Activated CD4-positive, alpha-beta T cell treated with anti-CD3 and anti-CD28 coated beads for 24 hours (primary cell): ENCODE data around the gene TNC.

Experiments
- DNase-seq, 2 donors: peaks; one replicate each; pipeline ENCODE4 v3.0.0-alpha.2; 2020; ENCODE audit warnings: low read depth in 2 of 2

TNC gene

DNA sequence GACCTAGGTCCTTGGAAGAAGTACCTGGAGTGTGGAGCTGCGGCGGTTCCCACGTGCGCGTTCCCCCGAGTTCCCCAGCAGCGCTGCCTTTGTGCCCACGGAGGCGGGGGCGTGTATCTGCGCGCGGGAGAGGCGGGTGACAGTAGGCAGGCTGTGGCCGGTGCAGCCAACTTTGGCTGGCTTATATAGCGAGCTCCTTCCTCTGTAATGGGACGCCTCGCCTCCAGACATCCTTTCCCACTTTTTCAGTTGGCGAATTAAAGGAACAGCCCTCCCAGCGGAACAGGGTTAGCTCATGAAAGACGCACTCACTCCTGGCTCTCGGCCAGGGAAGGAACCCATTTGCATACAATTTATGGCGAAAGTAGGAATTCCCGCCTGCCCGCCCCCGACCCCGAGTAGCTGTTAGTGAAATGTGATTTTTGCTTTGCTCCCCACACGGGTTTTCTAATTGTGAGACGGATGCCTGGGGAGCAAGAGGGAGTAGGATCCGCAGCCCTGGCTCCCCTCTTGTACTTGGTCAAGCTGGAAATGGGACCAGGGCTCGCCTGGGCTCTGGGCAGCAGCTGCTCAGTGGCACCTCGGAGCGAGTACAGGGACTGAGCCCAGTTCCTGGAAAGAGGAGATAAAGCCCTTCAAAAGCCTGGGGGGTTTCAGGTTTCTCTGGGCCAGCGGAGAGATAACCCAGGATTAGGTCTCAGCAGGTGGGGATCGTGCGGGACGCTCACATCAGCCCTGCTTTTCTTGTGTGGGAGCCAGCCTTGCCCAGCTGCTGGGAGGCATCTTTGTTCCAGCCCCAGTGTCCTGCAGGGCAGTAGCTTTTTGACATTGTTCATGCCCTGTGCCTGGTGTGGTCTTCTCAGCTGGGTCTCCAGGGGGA lies at the start of gene TNC:
Gene TNC, minus strand, starts transcription at position 159 of the 880 bp plus-strand sequence. CDS start 27,139 bp downstream, outside the sequence.
- no peak for DNase-seq

- no peak for DNase-seq
These were observed 49.2 kb upstream of the TNC start for GRCh38 chr9:115167175-115167574.

- DNase-seq, result no peak
These were observed 47.3 kb upstream of the TNC start for GRCh38 chr9:115165233-115165632.

- DNase-seq, result no peak
These were observed 46.6 kb upstream of the TNC start for GRCh38 chr9:115164511-115164974.

DNA sequence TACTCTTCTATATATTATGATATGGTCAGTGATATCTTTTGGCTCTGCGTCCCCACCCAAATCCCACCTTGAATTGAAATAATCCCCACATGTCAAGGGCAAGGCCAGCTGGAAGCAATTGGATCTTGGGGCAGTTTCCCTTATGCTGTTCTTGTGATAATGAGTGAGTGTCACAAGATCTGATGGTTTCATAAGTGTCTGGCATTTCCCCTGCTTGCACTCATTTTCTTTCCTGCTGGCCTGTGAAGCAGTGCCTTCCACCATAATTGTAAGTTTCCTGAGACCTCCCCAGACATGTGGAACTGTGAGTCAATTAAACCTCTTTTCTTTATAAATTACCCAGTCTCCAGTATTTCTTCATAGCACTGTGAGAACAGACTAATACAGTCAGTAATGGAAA lies 45.0 kb upstream of the TNC start:
- DNase-seq, result no peak

- no peak for DNase-seq
These were observed 43.5 kb upstream of the TNC start for GRCh38 chr9:115161446-115161845.

GRCh38 chr9:115158661-115159481 lies 40.9 kb upstream of the TNC start:
- DNase-seq, result no peak

GRCh38 chr9:115157245-115157674 lies 39.3 kb upstream of the TNC start:
- no peak for DNase-seq

DNA sequence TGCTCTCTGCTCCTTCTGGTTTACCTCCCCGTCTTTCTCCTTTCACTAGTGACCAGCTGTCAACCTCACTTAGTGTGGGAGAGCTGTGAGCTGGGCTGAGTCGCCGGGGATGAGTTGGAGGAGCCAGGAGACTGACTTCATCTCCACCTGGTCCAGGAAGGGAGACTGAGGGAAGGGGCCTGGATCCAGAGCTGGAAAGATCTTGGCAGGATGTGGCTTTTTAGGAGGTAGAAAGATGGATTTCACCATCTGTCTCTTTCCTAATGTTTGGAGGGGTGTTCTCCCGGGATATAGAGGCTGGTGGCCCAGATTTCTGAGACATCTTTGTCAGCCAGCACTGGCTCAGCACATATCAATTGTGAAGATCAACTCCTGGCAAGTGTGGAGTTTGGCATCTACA lies 37.1 kb upstream of the TNC start:
- no peak for DNase-seq

GRCh38 chr9:115154617-115155016 lies 36.7 kb upstream of the TNC start:
- no peak for DNase-seq

- no peak for DNase-seq
These were observed 34.4 kb upstream of the TNC start for GRCh38 chr9:115152281-115152820.

GRCh38 chr9:115148721-115149120 lies 30.8 kb upstream of the TNC start:
- no peak for DNase-seq

GRCh38 chr9:115146581-115147021 lies 28.6 kb upstream of the TNC start:
- DNase-seq, result no peak

GRCh38 chr9:115144706-115145105 lies 26.7 kb upstream of the TNC start:
- no peak for DNase-seq

DNA sequence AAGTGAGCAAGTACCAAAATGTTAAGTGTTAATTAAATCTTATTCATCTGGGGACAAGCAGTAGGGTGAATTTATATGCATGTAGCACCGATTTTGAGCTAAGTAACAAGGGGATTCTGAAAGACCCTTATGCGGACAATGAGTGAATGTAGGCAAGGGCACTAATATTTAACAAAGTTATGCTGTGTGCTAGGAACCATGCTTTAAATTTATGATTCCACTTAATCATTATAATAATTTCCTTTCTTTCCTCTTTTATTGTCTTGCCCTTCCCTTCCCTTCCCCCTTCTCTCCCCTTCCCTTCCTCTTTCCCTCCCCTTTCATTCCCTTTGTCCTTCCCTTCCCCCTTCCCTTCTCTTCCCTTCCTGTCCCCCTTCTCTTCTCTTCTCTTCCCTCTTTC lies 25.7 kb upstream of the TNC start:
- DNase-seq, result no peak

GRCh38 chr9:115142517-115143270 lies 24.7 kb upstream of the TNC start:
- DNase-seq, result no peak

DNA sequence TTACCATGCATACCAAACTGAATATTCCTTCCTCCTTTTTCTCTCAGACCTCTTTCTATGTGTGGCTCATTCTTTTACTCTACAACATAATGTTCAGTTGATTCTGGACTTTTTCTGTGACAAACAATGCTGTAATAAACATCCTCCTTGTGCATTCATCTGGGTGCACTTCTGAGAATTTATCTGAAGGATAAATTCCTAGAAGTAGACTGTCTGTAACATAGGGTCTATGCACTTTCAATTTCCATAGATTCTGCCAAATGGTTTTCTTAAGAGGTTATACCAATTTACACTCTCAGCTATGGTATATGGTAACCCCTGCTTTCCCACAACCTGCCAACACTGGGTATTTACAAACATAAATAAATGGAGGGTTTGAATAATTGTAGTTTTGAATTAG lies 24.1 kb upstream of the TNC start:
- no peak for DNase-seq

GRCh38 chr9:115141612-115142011 lies 23.7 kb upstream of the TNC start:
- no peak for DNase-seq

GRCh38 chr9:115138151-115138550 lies 20.2 kb upstream of the TNC start:
- DNase-seq, result no peak

GRCh38 chr9:115137526-115137925 lies 19.6 kb upstream of the TNC start:
- DNase-seq, result no peak
